Stomach (tissue), 9 donors: ENCODE results near the gene PPP4R2. TPM values are rescaled to one million over a fixed set of nuclear protein-coding genes. Genes with fewer than 3 reads are reported as not detected.

Experiments
- DNase-seq, 2 donors: peaks; one replicate each; pipeline versions ENCODE4 v3.0.0 to v3.0.0-alpha.2; 2013 to 2019
- H3K27ac ChIP-seq, 5 donors: fragments of 200-600 bp in 4 of 5; sonication (generic) in 4 of 5; one replicate each; pipeline ENCODE4 v1.5.1; 2013 to 2019; ENCODE audit warnings: mild to moderate bottlenecking in 1 of 5, moderate library complexity in 1 of 5
- H3K27me3 ChIP-seq, 3 donors: fragments of 200-600 bp; sonication (generic); one replicate each; pipeline ENCODE4 v1.5.1; 2017 to 2019; ENCODE audit warnings: mixed run types in 1 of 3
- H3K36me3 ChIP-seq, 4 donors: fragments of 200-600 bp; sonication (generic); 1 replicate in 3 of 4; 2 replicates in 1 of 4; pipeline ENCODE4 v1.5.1; 2016 to 2019
- H3K4me1 ChIP-seq, 4 donors: fragments of 200-600 bp; sonication (generic); one replicate each; pipeline ENCODE4 v1.5.1; 2016 to 2019
- H3K4me3 ChIP-seq, 4 donors: fragments of 200-600 bp; sonication (generic) in 3 of 4; one replicate each; pipeline ENCODE4 v1.5.1; 2016 to 2019; ENCODE audit warnings: mild to moderate bottlenecking in 1 of 4
- H3K9me3 ChIP-seq, 4 donors: fragments of 200-600 bp; sonication (generic); one replicate each; pipeline ENCODE4 v1.5.1; 2016 to 2019
- EP300 ChIP-seq: sonication (generic); formaldehyde crosslinking; IDR thresholded peaks from one replicate; pipeline ENCODE4 v1.6.1; 2017; ENCODE audit warnings: antibody characterized with exemption
- POLR2A ChIP-seq, 4 donors: fragments of 450-650 bp; IDR thresholded peaks; one replicate each; pipeline ENCODE4 v1.6.1; 2016; ENCODE audit warnings: antibody characterized with exemption in 4 of 4, control low read depth in 2 of 4, mild to moderate bottlenecking in 1 of 4, moderate library complexity in 1 of 4
- POLR2AphosphoS5 ChIP-seq, 3 donors: sonication (generic); formaldehyde crosslinking; IDR thresholded peaks; one replicate each; pipeline ENCODE4 v1.6.1; 2016; ENCODE audit warnings: antibody characterized with exemption in 3 of 3
- WGBS, 5 donors: extraction: QIAGEN DNeasy Blood & Tissue Kit in 3 of 5; methylation state at CpG; one replicate each; pipeline versions ENCODE4 v1.1.5 to v1.1.7; 2013 to 2018; 5-methylcytosine and 5-hydroxymethylcytosine counted together
- intact Hi-C: fragments of 100-400 bp; cut with DNase I; formaldehyde crosslinking; loops from one replicate; pipeline ENCODE4 v1.15.1; 2023; ENCODE audit warnings: low total_unique reads
- polyA plus RNA-seq, 3 donors: library from polyadenylated mRNA; stranded (reverse); fragments of 200-250 nt; gene quantifications; one replicate each; pipeline ENCODE4 v1.2.3, GENCODE V29; 2013
- total RNA-seq, 5 donors: library from RNA; depleted of rRNA; stranded (reverse); fragments of >200 nt; gene quantifications; one replicate each; pipeline versions ENCODE4 v1.1.0 to v1.2.3, GENCODE V29; 2014 to 2016
- TF ChIP-seq, protein P1 (sequence below), 7 experiments: fragments of 450-650 bp in 4 of 7; fragments of 200-600 bp in 3 of 7; sonication (generic) in 3 of 7; IDR thresholded peaks; one replicate each; pipeline ENCODE4 v1.5.1; 2016 to 2019; ENCODE audit warnings: antibody characterized with exemption in 7 of 7, control low read depth in 2 of 7, mild to moderate bottlenecking in 1 of 7
- donor health status: healthy with polysubstance abuse.
- donor health status: Bipolar disorder and iron deficiency.
- donor health status: healthy.

The PPP4R2 gene
- total and polyA plus RNA-seq, 8 donors, result 10.7 to 100 (median 21.8) TPM

DNA sequence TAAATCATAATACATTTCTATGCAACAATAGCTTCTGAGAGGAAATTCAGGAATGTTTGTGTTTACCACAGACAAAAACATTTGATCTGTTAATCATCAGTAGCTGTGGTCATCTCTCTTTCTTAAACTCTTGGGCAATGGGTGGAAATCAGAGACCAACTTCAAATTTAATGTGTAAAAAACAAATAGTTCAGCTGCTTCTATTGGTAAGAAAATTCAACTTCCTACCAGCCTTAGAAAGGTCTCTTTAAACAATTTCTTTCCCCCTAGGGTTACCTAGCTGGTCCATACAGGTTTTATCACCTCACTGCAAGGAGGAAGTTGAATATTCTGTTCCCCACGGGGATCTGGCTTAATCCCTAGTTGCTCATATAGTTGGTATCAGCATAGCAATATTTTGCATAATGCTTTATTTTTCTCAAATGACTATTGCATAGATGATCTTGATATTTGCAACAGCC, 20.3 kb upstream of the PPP4R2 start:
- Histone ChIP-seq H3K4me3 (no peak overlapping the region), H3K27me3 (no peaks in the 10 kb centered on the region), H3K4me1 (peaks cover 0 to 13% (median 5%) of the 10 kb centered on the region in 4 donors), H3K9me3 (no peaks in the 10 kb centered on the region), H3K36me3 (no peaks in the 10 kb centered on the region), H3K27ac (no peak overlapping the region)
- DNase-seq, result no peak
- TF ChIP-seq, protein P1, sequence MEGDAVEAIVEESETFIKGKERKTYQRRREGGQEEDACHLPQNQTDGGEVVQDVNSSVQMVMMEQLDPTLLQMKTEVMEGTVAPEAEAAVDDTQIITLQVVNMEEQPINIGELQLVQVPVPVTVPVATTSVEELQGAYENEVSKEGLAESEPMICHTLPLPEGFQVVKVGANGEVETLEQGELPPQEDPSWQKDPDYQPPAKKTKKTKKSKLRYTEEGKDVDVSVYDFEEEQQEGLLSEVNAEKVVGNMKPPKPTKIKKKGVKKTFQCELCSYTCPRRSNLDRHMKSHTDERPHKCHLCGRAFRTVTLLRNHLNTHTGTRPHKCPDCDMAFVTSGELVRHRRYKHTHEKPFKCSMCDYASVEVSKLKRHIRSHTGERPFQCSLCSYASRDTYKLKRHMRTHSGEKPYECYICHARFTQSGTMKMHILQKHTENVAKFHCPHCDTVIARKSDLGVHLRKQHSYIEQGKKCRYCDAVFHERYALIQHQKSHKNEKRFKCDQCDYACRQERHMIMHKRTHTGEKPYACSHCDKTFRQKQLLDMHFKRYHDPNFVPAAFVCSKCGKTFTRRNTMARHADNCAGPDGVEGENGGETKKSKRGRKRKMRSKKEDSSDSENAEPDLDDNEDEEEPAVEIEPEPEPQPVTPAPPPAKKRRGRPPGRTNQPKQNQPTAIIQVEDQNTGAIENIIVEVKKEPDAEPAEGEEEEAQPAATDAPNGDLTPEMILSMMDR (IDR thresholded peaks at IDR 0.05), result no peak
- TF ChIP-seq POLR2AphosphoS5 (IDR thresholded peaks at IDR 0.05) (no peak), POLR2A (IDR thresholded peaks at IDR 0.05) (no peak), EP300 (no peak)
- intact Hi-C loops, result no loop called here
- WGBS, 5 donors, result 41 to 68% (median 52%) methylated on average over 1 of the region's 1 CpG

DNA sequence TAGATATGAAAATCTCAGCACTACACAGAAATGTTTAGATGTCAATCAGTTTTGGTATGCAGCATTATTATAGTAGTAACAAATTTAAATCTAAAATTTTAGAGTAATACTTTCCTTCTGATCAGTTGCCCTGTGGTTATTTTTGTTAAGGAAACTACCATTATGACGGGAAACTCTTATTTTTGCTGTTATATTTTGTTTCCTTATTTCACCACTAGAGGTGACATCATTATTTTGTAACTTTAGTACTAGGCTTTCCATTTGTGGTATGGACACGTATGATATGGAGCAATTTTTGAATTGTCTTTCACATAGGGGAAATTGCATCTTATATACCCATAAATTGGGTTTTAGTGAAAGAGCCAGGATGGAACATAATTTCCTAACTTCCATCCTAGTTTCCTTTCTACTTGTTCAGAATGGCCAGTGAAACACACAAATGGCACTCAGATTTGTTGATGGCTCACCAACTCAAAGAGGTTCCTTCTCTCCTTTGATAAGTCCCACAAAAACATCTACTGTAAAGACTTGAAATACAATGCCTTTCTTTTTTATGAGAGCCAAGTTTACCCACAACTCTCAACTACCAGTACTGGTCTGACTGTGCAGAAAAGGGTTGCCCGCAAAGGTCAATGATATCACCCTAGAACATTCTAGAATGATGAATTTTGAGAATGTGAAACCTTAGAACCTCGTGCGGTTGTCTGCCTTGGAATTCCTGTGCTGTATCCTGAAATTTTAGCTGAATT, 19.4 kb upstream of the PPP4R2 start:
- Histone ChIP-seq H3K36me3 (no peaks in the 10 kb centered on the region), H3K27me3 (no peaks in the 10 kb centered on the region), H3K9me3 (no peaks in the 10 kb centered on the region), H3K27ac (peak overlapping the region in 1 of 5 donors; percentile 18), H3K4me3 (no peak overlapping the region), H3K4me1 (peaks cover 0 to 13% (median 5%) of the 10 kb centered on the region in 4 donors)
- intact Hi-C loops, result no loop called here
- DNase-seq, result no peak
- WGBS, 5 donors, result 71 to 84% (median 80%) methylated on average over 5 of the region's 5 CpGs
- no peak for TF ChIP-seq POLR2AphosphoS5 (IDR thresholded peaks at IDR 0.05)
- no peak for TF ChIP-seq POLR2A (IDR thresholded peaks at IDR 0.05)
- TF ChIP-seq, protein P1 (IDR thresholded peaks at IDR 0.05), result no peak
- no peak for TF ChIP-seq EP300

- peak overlapping the region in 1 of 5 donors; percentile 19 for H3K27ac ChIP-seq
- DNase-seq, result no peak
- TF ChIP-seq POLR2A (IDR thresholded peaks at IDR 0.05) (no peak), EP300 (no peak), POLR2AphosphoS5 (IDR thresholded peaks at IDR 0.05) (no peak)
- TF ChIP-seq, protein P1 (IDR thresholded peaks at IDR 0.05), result no peak
These were observed 13.8 kb upstream of the PPP4R2 start for GRCh38 chr3:72982609-72983366.

GRCh38 chr3:72985576-72985975, 11.0 kb upstream of the PPP4R2 start:
- Histone ChIP-seq H3K27me3 (no peaks in the 10 kb centered on the region), H3K27ac (no peak overlapping the region), H3K4me3 (no peak overlapping the region), H3K9me3 (peaks cover 0 to 15% (median 6%) of the 10 kb centered on the region in 4 donors), H3K4me1 (peaks cover 0 to 7% (median 0%) of the 10 kb centered on the region in 4 donors), H3K36me3 (no peaks in the 10 kb centered on the region)
- TF ChIP-seq EP300 (no peak), POLR2A (IDR thresholded peaks at IDR 0.05) (no peak), POLR2AphosphoS5 (IDR thresholded peaks at IDR 0.05) (no peak)
- TF ChIP-seq, protein P1 (IDR thresholded peaks at IDR 0.05), result no peak
- intact Hi-C loops, result no loop called here
- WGBS, 5 donors, result 69 to 91% (median 86%) methylated on average over 1 of the region's 1 CpG
- no peak for DNase-seq

More at GRCh38 chr3:72982609-72983366, 13.8 kb upstream of the PPP4R2 start:
- Histone ChIP-seq H3K36me3 (no peaks in the 10 kb centered on the region), H3K4me3 (no peak overlapping the region), H3K9me3 (peaks cover 0 to 15% (median 6%) of the 10 kb centered on the region in 4 donors), H3K4me1 (peaks cover 0 to 7% (median 0%) of the 10 kb centered on the region in 4 donors), H3K27me3 (no peaks in the 10 kb centered on the region)
- WGBS, 5 donors, result 72 to 80% (median 75%) methylated on average over 3 of the region's 3 CpGs
- intact Hi-C loops, result no loop called here
